GM12878 (cell line): ENCODE measurements around the gene UQCC2. TPM values are rescaled to one million over a fixed set of nuclear protein-coding genes. Genes with fewer than 3 reads are reported as not detected.

Experiments
- CREM ChIP-seq: IDR thresholded peaks from 2 replicates; pipeline ENCODE4 v1.6.1; 2014; ENCODE audit warnings: antibody characterized with exemption, low read depth
- CTCF ChIP-seq, 3 experiments: IDR thresholded peaks in 2 of 3; conservative IDR thresholded peaks in 1 of 3; 2 replicates each; pipeline ENCODE4 v1.5.1; 2011; ENCODE audit warnings: low read depth in 3 of 3, low read length in 3 of 3, mild to moderate bottlenecking in 3 of 3, control low read depth in 2 of 3, moderate library complexity in 2 of 3, inconsistent platforms in 1 of 3, mixed read lengths in 1 of 3; ENCODE audit not compliant: control insufficient read depth in 2 of 3, insufficient read depth in 1 of 3; ENCODE audit errors: extremely low read depth in 1 of 3
- MXI1 ChIP-seq: fragments of 150-350 bp; IDR thresholded peaks from 2 replicates; pipeline ENCODE4 v1.6.1; 2011; ENCODE audit warnings: low read depth, mild to moderate bottlenecking, inconsistent platforms, low read length, improper control_type of control experiment
- NFXL1 ChIP-seq: fragments of 450-650 bp; IDR thresholded peaks from 2 replicates; pipeline ENCODE4 v1.6.1; 2017; ENCODE audit warnings: antibody characterized with exemption, mild to moderate bottlenecking, borderline replicate concordance
- PKNOX1 ChIP-seq: fragments of 450-650 bp; IDR thresholded peaks from 2 replicates; pipeline ENCODE4 v1.6.1; 2016; ENCODE audit warnings: mild to moderate bottlenecking
- RFX5 ChIP-seq: IDR thresholded peaks from 2 replicates; pipeline ENCODE4 v1.6.1; 2011; ENCODE audit warnings: low read depth, low read length, improper control_type of control experiment
- RUNX3 ChIP-seq: IDR thresholded peaks from 2 replicates; pipeline ENCODE4 v1.6.1; 2012; ENCODE audit warnings: low read length, inconsistent platforms
- SIX5 ChIP-seq: IDR thresholded peaks from 2 replicates; pipeline ENCODE4 v1.6.1; 2011; ENCODE audit warnings: mild to moderate bottlenecking, low read depth, low read length, moderate library complexity; ENCODE audit not compliant: severe bottlenecking
- SMC3 ChIP-seq: IDR thresholded peaks from 2 replicates; pipeline ENCODE4 v1.6.1; 2011; ENCODE audit warnings: low read length, improper control_type of control experiment, borderline replicate concordance
- SPI1 ChIP-seq: IDR thresholded peaks from 2 replicates; pipeline ENCODE4 v1.6.1; 2011; ENCODE audit warnings: low read depth, mild to moderate bottlenecking, low read length, moderate library complexity, borderline replicate concordance; ENCODE audit not compliant: insufficient read depth
- STAT3 ChIP-seq: IDR thresholded peaks from 2 replicates; pipeline ENCODE4 v1.6.1; 2011; ENCODE audit warnings: low read depth, low read length, improper control_type of control experiment
- SUZ12 ChIP-seq: fragments of 200-600 bp; sonication (generic); IDR thresholded peaks from one replicate; pipeline ENCODE4 v1.6.1; 2018; ENCODE audit warnings: antibody characterized with exemption, mild to moderate bottlenecking; ENCODE audit not compliant: unreplicated experiment
- WRNIP1 ChIP-seq: IDR thresholded peaks from 2 replicates; pipeline ENCODE4 v1.6.1; 2011; ENCODE audit warnings: low read depth, low read length, improper control_type of control experiment, borderline replicate concordance
- ZNF384 ChIP-seq: IDR thresholded peaks from 2 replicates; pipeline ENCODE4 v1.6.1; 2012; ENCODE audit warnings: low read depth, mild to moderate bottlenecking, low read length, improper control_type of control experiment, borderline replicate concordance
- ZNF592 ChIP-seq: fragments of 450-650 bp; IDR thresholded peaks from 2 replicates; pipeline ENCODE4 v1.6.1; 2017; ENCODE audit warnings: mild to moderate bottlenecking, moderate library complexity
- ZZZ3 ChIP-seq: IDR thresholded peaks from 2 replicates; pipeline ENCODE4 v1.6.1; 2011; ENCODE audit warnings: low read depth; ENCODE audit not compliant: control insufficient read depth, insufficient read length
- polyA plus RNA-seq, 11 experiments: library from polyadenylated mRNA; depleted of rRNA in 4 of 11; unstranded in 6 of 11; stranded (reverse) in 5 of 11; fragments of >200 nt; fragmentation: Nextera tagmentation in 4 of 11; fragmentation: Illumina TruSeq in 1 of 11; extraction: Ambion mirVana in 4 of 11; extraction: Trizol in 1 of 11; gene quantifications; 1 replicate in 1 of 11; 2 replicates in 10 of 11; pipeline versions ENCODE4 v1.2.1 to v1.2.3, GENCODE V29; 2011 to 2016; ENCODE audit warnings: inconsistent platforms in 2 of 11, missing spikeins in 2 of 11, low read depth in 1 of 11
- total RNA-seq, 4 experiments: library from RNA; depleted of rRNA in 3 of 4; stranded (reverse); fragments of >200 nt in 3 of 4; fragmentation: Illumina TruSeq in 1 of 4; extraction: Trizol in 1 of 4; gene quantifications; 2 replicates each; pipeline versions ENCODE4 v1.2.1 to v1.2.3, GENCODE V29; 2013 to 2021
- TF ChIP-seq, protein P1 (sequence below): fragments of 450-650 bp; formaldehyde crosslinking; IDR thresholded peaks from 2 replicates; pipeline ENCODE4 v1.4.0; 2020; ENCODE audit warnings: mild to moderate bottlenecking, moderate library complexity

UQCC2 gene
- total and polyA plus RNA-seq, 10 of the 15 experiments (the other 5 are each of a cell fraction or from before 2014, with no cell fraction given): 40.6 to 478 (median 71.2) TPM

GRCh38 chr6:33700391-33701050, 11.0 kb downstream of the UQCC2 start (continued):
- TF ChIP-seq SPI1: no peak
- no peak for TF ChIP-seq SUZ12
- TF ChIP-seq, protein P1, sequence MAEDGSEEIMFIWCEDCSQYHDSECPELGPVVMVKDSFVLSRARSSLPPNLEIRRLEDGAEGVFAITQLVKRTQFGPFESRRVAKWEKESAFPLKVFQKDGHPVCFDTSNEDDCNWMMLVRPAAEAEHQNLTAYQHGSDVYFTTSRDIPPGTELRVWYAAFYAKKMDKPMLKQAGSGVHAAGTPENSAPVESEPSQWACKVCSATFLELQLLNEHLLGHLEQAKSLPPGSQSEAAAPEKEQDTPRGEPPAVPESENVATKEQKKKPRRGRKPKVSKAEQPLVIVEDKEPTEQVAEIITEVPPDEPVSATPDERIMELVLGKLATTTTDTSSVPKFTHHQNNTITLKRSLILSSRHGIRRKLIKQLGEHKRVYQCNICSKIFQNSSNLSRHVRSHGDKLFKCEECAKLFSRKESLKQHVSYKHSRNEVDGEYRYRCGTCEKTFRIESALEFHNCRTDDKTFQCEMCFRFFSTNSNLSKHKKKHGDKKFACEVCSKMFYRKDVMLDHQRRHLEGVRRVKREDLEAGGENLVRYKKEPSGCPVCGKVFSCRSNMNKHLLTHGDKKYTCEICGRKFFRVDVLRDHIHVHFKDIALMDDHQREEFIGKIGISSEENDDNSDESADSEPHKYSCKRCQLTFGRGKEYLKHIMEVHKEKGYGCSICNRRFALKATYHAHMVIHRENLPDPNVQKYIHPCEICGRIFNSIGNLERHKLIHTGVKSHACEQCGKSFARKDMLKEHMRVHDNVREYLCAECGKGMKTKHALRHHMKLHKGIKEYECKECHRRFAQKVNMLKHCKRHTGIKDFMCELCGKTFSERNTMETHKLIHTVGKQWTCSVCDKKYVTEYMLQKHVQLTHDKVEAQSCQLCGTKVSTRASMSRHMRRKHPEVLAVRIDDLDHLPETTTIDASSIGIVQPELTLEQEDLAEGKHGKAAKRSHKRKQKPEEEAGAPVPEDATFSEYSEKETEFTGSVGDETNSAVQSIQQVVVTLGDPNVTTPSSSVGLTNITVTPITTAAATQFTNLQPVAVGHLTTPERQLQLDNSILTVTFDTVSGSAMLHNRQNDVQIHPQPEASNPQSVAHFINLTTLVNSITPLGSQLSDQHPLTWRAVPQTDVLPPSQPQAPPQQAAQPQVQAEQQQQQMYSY (CRISPR knock-in tag): no peak
- TF ChIP-seq RUNX3: peak; percentile 27; the same call in 1 of the 2 replicates
- TF ChIP-seq CREM: no peak
- TF ChIP-seq STAT3: no peak
- TF ChIP-seq SIX5: no peak
- TF ChIP-seq NFXL1: no peak
- TF ChIP-seq ZNF592: no peak
- peak; percentile 50; the same call in 1 of the 2 replicates for TF ChIP-seq MXI1
- peak; percentile 85 to 89 (median 88) for TF ChIP-seq CTCF (IDR thresholded peaks at IDR 0.05 in 2 of 3, conservative IDR thresholded peaks at IDR 0.05 in 1 of 3; ENCODE audit: control insufficient read depth in 2 of 3, extremely low read depth in 1 of 3, insufficient read depth in 1 of 3, low read depth in 3 of 3, low read length in 3 of 3)
- no peak for TF ChIP-seq ZZZ3
- TF ChIP-seq PKNOX1: no peak
- no peak for TF ChIP-seq RFX5
- TF ChIP-seq SMC3: peak; percentile 73
- TF ChIP-seq ZNF384: no peak
- no peak for TF ChIP-seq WRNIP1
